ACC112 (cell line): ENCODE measurements around the gene SATB1.

ENCODE experiments used
- H2AFZ ChIP-seq: fragments of 200-600 bp; sonication (generic); one replicate; pipeline ENCODE4 v1.6.0; 2017; ENCODE audit warnings: antibody characterized with exemption, low read length; ENCODE audit not compliant: unreplicated experiment
- H3K27ac ChIP-seq: fragments of 200-600 bp; sonication (generic); 2 replicates; pipeline ENCODE4 v1.5.1; 2014; ENCODE audit warnings: low read depth, mild to moderate bottlenecking, antibody characterized with exemption, low read length, moderate library complexity
- H3K27me3 ChIP-seq: fragments of 200-600 bp; sonication (generic); 2 replicates; pipeline ENCODE4 v1.6.1; 2014; ENCODE audit warnings: mild to moderate bottlenecking, antibody characterized with exemption, low read length, moderate library complexity, mixed read lengths; ENCODE audit not compliant: insufficient read depth
- H3K36me3 ChIP-seq: fragments of 200-600 bp; sonication (generic); 2 replicates; pipeline ENCODE4 v1.6.1; 2016; ENCODE audit warnings: mild to moderate bottlenecking, antibody characterized with exemption, low read length, moderate library complexity, mixed read lengths; ENCODE audit not compliant: insufficient read depth
- H3K4me1 ChIP-seq: fragments of 200-600 bp; sonication (generic); one replicate; pipeline ENCODE4 v1.6.1; 2016; ENCODE audit warnings: low read length, mixed read lengths; ENCODE audit not compliant: insufficient read depth, unreplicated experiment, control insufficient read depth
- H3K4me3 ChIP-seq: fragments of 200-600 bp; sonication (generic); 2 replicates; pipeline ENCODE4 v1.5.1; 2014; ENCODE audit warnings: mild to moderate bottlenecking, low read depth, low read length
- H3K79me2 ChIP-seq: fragments of 200-600 bp; sonication (generic); one replicate; pipeline ENCODE4 v1.6.0; 2016; ENCODE audit warnings: low read length; ENCODE audit not compliant: control insufficient read depth, unreplicated experiment, insufficient read depth

Gene SATB1

DNA sequence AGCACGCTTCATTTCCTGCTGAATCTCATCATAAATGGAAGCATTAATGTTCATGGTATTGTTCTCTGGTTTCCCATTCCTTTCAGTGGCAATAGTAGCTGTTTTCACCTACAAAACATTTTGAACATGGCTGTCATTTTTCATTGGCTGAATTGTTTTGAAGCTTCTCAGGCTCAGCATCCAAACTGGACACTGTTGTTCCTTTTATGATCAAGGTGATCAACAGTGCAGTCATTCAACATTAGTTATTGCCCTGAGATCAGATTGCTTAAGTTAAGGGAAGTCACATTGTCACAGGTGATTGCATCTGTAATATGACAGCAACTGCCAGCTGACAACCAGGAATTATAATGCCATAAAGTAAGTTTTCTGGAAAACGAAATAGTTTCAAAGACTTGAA, 46.9 kb downstream of the SATB1 start:
- Histone ChIP-seq H3K4me3 (no peak overlapping the region), H2AFZ (no peak overlapping the region), H3K27ac (no peak overlapping the region), H3K36me3 (no peaks in the 10 kb centered on the region), H3K27me3 (no peaks in the 10 kb centered on the region), H3K79me2 (no peaks in the 10 kb centered on the region), H3K4me1 (no peaks in the 10 kb centered on the region)

DNA sequence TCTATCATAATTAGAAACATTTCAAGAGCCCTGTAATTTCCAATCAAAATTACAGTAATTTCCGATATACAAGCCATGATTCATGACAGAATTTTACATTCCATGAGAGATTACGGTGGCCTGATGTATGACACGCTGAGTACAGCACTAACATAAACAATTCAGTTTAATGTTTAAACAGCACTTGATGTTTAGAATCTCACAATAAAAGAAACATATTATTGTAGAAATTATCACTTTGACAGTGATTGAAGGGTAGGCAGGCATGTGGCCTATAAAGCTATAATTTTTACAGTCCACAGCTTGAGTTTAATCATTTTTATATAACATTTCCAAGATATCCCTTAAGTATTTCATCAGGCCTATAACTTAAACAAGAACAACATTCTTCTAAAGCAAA, 48.5 kb downstream of the SATB1 start:
- Histone ChIP-seq H3K27ac (no peak overlapping the region), H3K36me3 (no peaks in the 10 kb centered on the region), H3K27me3 (no peaks in the 10 kb centered on the region), H2AFZ (no peak overlapping the region), H3K79me2 (no peaks in the 10 kb centered on the region), H3K4me1 (no peaks in the 10 kb centered on the region), H3K4me3 (no peak overlapping the region)

DNA sequence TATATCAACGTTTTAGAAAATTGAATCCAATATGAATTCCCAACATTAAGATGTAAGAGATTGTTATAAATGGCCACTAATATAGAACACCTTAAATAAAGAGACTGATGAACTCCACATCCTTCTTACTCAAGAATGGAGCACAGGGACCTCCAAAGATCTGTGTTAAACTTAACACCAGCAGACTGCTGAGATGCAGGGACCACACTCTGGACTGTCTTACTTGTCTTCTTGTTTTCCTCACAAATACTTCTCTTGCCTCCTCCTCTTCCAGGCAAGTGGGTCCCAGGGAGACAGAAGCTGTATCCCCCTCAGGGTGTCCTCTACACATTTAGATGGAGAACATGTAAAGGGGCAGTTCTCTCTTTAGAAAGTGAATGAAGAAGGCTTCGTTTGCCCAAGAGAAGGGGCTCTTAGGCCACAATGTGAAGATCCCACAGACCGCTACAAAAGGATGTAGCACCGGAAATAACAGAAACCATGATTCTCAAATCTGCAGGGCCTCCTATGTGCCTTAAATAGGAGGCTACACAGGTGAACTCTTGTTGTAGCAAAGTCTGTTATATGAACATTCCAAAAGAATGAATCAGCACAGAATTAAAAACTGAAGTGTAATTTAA, 52.2 kb downstream of the SATB1 start:
- no peaks in the 10 kb centered on the region for H3K36me3 ChIP-seq
- no peaks in the 10 kb centered on the region for H3K4me1 ChIP-seq
- no peak overlapping the region for H3K4me3 ChIP-seq
- H3K27me3 ChIP-seq: peaks cover 3% of the 10 kb centered on the region; the same call in 1 of the 2 replicates
- H3K27ac ChIP-seq: no peak overlapping the region
- no peak overlapping the region for H2AFZ ChIP-seq
- H3K79me2 ChIP-seq: no peaks in the 10 kb centered on the region

DNA sequence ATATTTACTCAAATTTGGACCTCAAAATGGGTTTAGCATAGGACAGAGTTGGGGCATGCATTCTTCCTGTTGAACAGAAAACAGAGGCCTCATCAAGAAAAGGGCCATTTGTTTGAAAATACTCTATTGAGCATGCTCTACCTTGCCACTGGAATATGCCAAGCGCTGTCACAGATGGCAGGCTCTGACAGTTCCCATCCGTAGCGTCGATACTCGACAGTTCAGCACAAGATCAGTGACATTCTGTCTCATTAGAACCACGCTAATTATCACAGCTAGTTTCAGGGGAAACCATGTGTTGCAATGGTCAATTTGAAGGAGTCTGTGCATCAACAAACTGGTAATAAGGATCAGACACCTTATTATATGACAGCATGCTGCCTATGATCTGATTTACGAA, 54.5 kb downstream of the SATB1 start:
- H3K27ac ChIP-seq: no peak overlapping the region
- peaks cover 9% of the 10 kb centered on the region; the same call in 1 of the 2 replicates for H3K27me3 ChIP-seq
- H3K36me3 ChIP-seq: no peaks in the 10 kb centered on the region
- H3K79me2 ChIP-seq: no peaks in the 10 kb centered on the region
- H3K4me3 ChIP-seq: no peak overlapping the region
- no peak overlapping the region for H2AFZ ChIP-seq
- H3K4me1 ChIP-seq: no peaks in the 10 kb centered on the region

DNA sequence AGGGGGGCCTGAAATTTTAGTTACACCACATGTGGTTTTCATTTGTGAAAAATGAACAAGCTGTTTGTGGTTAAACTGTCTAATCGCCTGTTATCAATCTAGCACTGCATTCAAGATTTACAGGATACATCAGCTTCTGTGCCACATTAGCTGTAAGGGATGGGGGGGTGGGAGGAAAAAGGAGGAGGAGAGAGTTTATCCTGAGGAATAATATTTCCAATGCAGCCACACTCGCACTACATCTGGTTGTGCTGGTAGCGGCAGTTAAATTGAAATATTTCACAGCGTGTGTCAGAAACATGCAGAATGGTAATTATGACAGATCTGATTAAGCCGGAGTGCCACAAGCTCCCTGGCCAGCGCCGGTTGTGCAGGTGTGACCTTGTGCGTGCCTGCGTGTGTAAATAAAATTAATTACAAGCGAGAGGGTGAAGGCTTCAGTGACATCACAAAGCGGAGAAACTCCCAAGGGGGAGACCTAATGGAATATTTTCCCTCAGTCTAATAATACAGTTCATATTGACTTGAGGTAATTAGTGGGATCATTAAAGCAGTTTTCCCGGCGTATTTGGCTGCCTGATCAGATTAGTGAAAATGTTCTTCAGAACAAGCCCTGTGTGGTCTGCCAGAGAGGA, 55.5 kb downstream of the SATB1 start:
- no peak overlapping the region for H2AFZ ChIP-seq
- H3K36me3 ChIP-seq: no peaks in the 10 kb centered on the region
- H3K79me2 ChIP-seq: no peaks in the 10 kb centered on the region
- H3K4me3 ChIP-seq: no peak overlapping the region
- no peak overlapping the region for H3K27ac ChIP-seq
- H3K4me1 ChIP-seq: no peaks in the 10 kb centered on the region
- peaks cover 9% of the 10 kb centered on the region; the same call in 1 of the 2 replicates for H3K27me3 ChIP-seq

DNA sequence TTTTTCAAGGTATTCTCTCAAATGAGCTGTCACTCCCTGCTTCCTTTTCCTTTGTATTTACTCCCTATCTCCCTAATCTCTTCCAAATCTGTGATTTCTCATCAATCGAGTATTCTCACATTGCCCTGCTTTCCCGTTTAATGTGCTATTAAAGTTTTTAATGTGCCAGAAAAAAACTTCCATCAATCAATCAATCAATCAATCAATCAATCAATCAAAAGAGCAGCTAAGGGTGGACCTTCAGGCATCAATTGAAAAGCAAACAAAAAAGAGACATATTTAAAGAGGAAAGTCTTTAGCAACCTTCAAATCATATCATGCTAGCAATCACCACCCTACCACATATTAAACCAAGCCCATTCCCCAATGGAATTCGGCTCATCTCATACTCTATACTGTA, 58.9 kb downstream of the SATB1 start:
- Histone ChIP-seq H3K4me3 (no peak overlapping the region), H3K27me3 (peaks cover 9% of the 10 kb centered on the region; the same call in 1 of the 2 replicates), H2AFZ (no peak overlapping the region), H3K4me1 (no peaks in the 10 kb centered on the region), H3K36me3 (no peaks in the 10 kb centered on the region), H3K27ac (no peak overlapping the region), H3K79me2 (no peaks in the 10 kb centered on the region)

DNA sequence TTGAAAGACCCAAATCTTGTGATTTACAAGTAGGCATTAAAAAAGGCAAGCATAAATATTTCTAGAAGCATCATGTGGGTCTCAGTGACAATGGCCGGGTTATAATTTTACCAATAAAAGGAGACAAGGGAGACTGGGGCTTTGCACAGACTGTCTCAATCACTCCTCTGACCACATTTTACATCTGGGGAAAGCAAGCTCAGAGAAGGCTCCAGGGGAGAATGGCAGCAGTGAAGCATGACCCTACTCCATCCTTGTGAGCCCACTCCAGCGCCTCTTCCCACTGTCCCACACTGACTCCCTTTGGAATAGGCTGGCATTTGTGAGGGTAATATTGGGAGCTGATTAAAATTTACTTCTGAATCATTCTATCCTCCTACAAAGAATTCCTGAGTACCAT, 61.8 kb downstream of the SATB1 start:
- Histone ChIP-seq H3K79me2 (no peaks in the 10 kb centered on the region), H3K4me3 (no peak overlapping the region), H3K27me3 (0 out of 2 replicates have a peak, but pooled peaks cover 6% of the 10 kb centered on the region), H3K36me3 (no peaks in the 10 kb centered on the region), H3K4me1 (no peaks in the 10 kb centered on the region), H2AFZ (no peak overlapping the region), H3K27ac (no peak overlapping the region)

DNA sequence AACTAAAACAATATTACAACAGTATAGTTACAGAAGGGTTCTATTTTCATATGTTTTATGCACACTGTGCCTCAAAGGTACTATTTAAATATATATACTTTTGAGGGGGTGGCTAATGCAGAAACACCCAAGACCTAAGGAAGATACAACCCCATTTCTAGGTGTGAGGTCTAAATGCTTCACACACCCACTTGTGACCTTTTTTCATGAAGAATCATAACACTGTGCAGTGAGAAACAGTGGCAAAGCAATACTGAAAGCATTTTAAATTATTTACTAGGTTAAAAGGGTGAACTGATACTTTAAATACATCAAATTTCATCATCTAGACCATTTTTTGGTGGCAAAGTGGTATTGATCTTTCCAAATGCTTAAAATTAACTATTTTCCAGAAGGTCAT, 67.4 kb downstream of the SATB1 start:
- Histone ChIP-seq H3K27me3 (no peaks in the 10 kb centered on the region), H3K4me3 (no peak overlapping the region), H3K27ac (no peak overlapping the region), H3K4me1 (no peaks in the 10 kb centered on the region), H3K36me3 (no peaks in the 10 kb centered on the region), H3K79me2 (no peaks in the 10 kb centered on the region), H2AFZ (no peak overlapping the region)

DNA sequence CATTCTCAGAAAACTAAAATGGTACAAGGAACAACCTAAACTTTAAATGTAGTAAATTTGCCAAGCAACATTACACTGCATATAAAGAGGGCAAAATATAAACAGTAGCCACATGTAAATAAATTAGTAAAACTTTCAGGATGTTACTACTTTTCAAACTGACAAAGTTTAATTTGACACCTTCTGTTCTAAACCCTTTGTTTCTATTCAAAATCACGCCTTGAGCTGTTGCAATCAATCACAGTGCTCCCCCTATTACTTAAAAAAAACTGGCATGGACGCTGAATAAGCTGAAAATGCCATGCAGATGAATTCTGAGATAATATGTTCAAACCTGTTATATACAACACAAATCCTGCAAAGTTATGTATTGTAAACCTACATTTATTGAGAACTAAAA, 69.3 kb downstream of the SATB1 start:
- H3K4me1 ChIP-seq: no peaks in the 10 kb centered on the region
- H3K27ac ChIP-seq: no peak overlapping the region
- no peaks in the 10 kb centered on the region for H3K36me3 ChIP-seq

DNA sequence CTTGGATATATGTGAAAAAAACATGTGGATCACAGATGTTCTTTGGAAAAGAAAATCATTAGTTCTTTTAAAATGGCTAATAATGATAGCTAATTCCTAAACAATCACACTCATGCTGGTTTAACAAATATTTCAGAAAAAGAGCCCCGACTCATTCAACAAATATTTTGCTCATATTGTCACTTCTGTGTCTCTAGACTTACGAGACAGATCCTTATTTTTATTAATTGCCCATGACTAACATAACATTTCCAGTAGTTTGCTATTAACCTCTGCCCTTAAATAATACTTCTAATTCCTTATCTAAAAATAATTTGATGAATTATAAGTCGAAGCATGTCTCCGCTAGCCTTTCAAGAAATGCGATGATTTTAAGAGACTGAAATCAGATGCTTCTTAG, 70.4 kb downstream of the SATB1 start:
- H3K79me2 ChIP-seq: no peaks in the 10 kb centered on the region
- H3K4me1 ChIP-seq: no peaks in the 10 kb centered on the region
- H3K27me3 ChIP-seq: no peaks in the 10 kb centered on the region
- no peak overlapping the region for H3K27ac ChIP-seq
- no peak overlapping the region for H3K4me3 ChIP-seq
- H3K36me3 ChIP-seq: no peaks in the 10 kb centered on the region
- no peak overlapping the region for H2AFZ ChIP-seq

More for the DNA sequence above, 69.3 kb downstream of the SATB1 start:
- H2AFZ ChIP-seq: no peak overlapping the region
- no peaks in the 10 kb centered on the region for H3K79me2 ChIP-seq
- no peak overlapping the region for H3K4me3 ChIP-seq
- no peaks in the 10 kb centered on the region for H3K27me3 ChIP-seq
